Measurements from ENCODE around the gene CORO2A.

The CORO2A gene, protein sequence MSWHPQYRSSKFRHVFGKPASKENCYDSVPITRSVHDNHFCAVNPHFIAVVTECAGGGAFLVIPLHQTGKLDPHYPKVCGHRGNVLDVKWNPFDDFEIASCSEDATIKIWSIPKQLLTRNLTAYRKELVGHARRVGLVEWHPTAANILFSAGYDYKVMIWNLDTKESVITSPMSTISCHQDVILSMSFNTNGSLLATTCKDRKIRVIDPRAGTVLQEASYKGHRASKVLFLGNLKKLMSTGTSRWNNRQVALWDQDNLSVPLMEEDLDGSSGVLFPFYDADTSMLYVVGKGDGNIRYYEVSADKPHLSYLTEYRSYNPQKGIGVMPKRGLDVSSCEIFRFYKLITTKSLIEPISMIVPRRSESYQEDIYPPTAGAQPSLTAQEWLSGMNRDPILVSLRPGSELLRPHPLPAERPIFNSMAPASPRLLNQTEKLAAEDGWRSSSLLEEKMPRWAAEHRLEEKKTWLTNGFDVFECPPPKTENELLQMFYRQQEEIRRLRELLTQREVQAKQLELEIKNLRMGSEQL

GRCh38 chr9:98192503-98193335, at the start of gene CORO2A:
Gene CORO2A, minus strand, starts transcription at chr9:98192637. Its CDS starts 34,977 bp downstream, at chr9:98157660.
- peak in 30 of 56 donors; percentile 16 to 74 (median 44) for DNase-seq

DNA sequence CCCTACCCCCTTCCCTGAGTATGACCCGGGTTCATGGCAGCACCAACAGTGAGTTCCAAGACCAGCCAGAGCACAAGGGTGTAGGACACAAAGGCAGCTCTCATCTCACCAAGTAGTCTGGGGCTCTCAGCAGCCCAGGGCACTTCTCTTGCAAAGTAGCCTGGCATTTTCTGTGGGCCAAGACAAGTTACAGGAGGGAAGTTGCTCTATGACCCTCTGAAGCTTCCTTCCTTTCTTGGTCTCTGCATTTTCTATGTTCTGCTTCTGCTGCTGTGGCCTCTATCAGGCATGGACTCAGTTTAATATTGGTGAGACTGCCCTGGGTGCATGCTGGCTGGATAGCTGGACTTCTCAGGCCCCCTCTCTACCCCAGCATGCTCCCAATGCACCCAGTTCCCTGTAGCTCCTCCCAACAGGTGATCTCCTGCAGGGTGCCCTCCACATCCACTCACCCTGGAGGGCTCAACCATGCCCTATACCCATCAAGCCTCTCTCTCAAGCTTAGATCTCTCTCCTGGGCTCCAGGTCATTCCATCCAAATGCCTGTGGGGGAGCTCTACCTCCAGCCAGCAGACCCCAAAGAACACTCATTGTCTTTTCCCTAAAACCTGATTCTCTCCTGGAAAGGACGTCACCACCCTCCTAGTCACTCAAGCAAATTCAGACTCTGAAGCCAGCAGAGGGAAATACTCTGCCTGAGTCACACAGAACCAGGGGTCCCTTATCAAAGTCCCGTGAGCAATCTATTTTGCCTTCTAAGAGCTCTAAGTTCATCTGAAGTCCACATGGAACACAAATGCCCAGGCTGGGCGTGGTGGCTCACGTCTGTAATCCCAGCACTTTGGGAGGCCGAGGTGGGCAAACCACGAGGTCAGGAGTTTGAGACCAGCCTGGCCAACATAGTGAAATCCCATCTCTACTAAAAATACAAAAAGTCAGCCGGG, 49.2 kb upstream of the CORO2A start:
- DNase-seq, result no peak

- no peak for DNase-seq
Observed at GRCh38 chr9:98240475-98240874, 48.0 kb upstream of the CORO2A start.

- no peak for DNase-seq
Observed at GRCh38 chr9:98236901-98237487, 44.6 kb upstream of the CORO2A start.

GRCh38 chr9:98235126-98235525, 42.7 kb upstream of the CORO2A start:
- no peak for DNase-seq

GRCh38 chr9:98234245-98234825, 41.9 kb upstream of the CORO2A start:
- no peak for DNase-seq

- no peak for DNase-seq
Observed at GRCh38 chr9:98232926-98233325, 40.5 kb upstream of the CORO2A start.

- peak in 1 of 56 donors; percentile 15 for DNase-seq
Observed at GRCh38 chr9:98231770-98232478, 39.5 kb upstream of the CORO2A start.

DNA sequence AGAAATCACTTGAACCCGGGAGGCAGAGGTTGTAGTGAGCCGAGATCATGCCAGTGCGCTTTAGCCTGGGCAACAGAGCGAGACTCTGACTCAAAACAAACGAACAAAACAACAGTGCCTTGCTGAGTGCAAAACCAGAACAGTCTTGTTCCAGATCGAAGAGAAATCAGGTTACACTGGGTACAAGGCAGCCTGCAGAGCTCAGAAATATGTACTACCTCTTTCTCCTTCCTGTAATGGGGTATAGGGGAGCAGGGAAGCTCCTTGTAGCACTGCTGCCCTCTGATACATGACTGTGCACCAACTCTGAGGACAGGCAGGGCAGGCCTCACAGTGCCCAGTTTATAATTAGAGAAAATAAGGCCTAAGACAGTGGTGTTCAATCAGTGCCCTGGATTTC, 38.4 kb upstream of the CORO2A start:
- DNase-seq, result no peak

- no peak for DNase-seq
Observed at GRCh38 chr9:98230304-98230703, 37.9 kb upstream of the CORO2A start.

DNA sequence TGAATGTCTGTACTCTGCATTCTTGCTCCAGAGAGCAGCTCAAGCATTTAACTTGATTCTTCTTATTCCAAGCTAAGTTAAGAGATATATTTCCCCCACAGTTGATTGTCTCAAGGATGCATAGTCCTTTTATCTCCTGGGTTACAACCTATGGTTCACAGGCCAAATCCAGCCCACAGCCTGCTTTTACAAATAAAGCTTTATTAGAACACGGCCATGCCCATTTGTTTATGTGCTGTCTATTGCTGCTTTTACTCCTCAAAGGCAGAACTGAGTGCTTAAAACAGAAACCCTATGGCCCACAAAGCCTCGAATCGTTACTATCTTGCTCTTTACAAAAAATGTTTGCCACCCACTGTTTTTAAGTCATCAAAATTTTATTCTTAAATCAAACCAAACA, 37.2 kb upstream of the CORO2A start:
- DNase-seq, result no peak

DNA sequence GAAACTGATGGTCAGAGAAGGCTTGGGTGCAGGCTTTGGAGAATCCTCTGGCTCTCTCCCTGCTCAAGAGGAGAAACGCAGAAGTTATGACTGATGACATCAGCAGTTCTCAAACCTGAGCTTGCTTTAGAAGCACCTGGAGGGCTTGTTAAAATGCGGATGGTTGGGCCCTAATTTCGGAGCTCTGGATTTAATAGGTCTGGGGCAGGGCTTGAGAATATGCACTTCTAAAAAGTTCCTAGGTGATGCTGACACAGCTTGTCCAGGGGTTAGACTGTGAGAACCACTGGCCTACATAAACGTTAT, 36.6 kb upstream of the CORO2A start:
- DNase-seq, result no peak

DNA sequence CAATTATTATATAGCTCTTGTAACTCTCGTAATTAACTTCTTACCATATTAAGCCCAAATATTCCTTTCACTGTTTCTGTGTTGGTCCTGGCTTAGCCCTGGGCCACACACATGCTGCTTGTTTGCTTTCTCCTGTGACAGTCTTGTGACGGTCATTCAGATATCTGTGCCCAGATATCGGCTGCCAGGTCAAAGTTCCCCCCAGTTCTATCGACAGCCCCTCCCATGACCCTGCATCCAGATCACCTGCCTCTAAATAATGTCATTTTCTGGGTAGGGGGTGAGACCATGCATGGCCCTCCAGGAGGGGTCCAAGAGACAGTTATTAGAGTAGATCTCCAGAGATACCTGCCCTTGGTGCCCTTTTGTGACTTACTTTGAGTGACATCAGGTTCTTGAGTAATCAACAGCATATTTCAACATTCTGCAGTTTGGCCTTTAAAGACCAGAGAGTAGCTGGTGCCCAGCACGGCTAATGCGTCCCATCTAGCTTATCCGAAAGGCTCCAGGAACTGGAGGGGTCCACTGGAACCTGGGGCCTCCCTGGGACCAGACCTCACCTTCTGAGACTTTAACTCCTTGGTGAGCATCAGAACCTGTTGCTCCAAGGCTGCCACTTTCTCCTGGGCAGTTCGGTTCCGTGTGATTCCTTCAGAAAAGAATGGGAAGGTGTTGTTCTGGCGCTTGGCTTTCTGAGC, 36.1 kb upstream of the CORO2A start:
- DNase-seq, result no peak

GRCh38 chr9:98227883-98228282, 35.4 kb upstream of the CORO2A start:
- no peak for DNase-seq

DNA sequence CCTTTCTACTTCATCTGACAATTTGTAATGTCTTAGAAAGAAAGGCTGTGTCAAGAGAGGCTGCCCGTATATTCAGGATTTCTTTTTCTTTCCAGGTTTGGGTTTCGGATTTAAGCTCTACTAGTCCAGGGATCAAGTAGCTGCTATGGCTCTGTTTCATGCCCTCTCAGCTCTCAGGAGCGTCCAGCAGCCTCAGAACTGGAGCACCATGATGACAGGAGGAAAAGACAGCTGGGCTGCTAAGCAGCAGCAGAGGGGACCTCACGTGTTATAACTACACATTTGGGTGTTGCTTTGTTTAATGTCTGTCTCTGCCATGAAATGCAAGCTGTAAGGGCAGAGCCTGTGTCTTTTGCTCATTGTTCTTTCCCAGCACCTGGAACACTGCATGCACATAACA, 34.5 kb upstream of the CORO2A start:
- no peak for DNase-seq

GRCh38 chr9:98226516-98226915, 34.1 kb upstream of the CORO2A start:
- no peak for DNase-seq

- no peak for DNase-seq
Observed at GRCh38 chr9:98225015-98225442, 32.6 kb upstream of the CORO2A start.

GRCh38 chr9:98222885-98223691, 30.7 kb upstream of the CORO2A start:
- no peak for DNase-seq

Data from amygdala (tissue), 56 donors.